Prostate gland (tissue), 2 donors: ENCODE data around the gene PHF5A. TPM values are rescaled to one million over a fixed set of nuclear protein-coding genes. Genes with fewer than 3 reads are reported as not detected.

Experiments
- DNase-seq: peaks from one replicate; pipeline ENCODE4 v3.0.0-alpha.2; 2019; ENCODE audit warnings: low spot score
- H3K27ac ChIP-seq, 2 donors: fragments of 200-600 bp; sonication (generic); 2 replicates each; pipeline ENCODE4 v1.5.1; 2017 to 2019
- H3K27me3 ChIP-seq: fragments of 200-600 bp; sonication (generic); replicated peaks from 2 replicates; pipeline ENCODE4 v1.5.1; 2019; ENCODE audit not compliant: insufficient read depth
- H3K36me3 ChIP-seq, 2 donors: fragments of 200-600 bp; sonication (generic); 1 replicate in 1 of 2; 2 replicates in 1 of 2; pipeline versions ENCODE4 v1.5.1 to v1.8.1; 2017 to 2019
- H3K4me1 ChIP-seq: fragments of 200-600 bp; sonication (generic); replicated peaks from 2 replicates; pipeline ENCODE4 v1.5.1; 2019
- H3K4me3 ChIP-seq, 2 donors: fragments of 200-600 bp; sonication (generic); 2 replicates each; pipeline ENCODE4 v1.5.1; 2017 to 2019
- H3K9me3 ChIP-seq: fragments of 200-600 bp; sonication (generic); 2 replicates; pipeline ENCODE4 v1.5.1; 2017
- POLR2A ChIP-seq: fragments of 450-650 bp; IDR thresholded peaks from one replicate; pipeline ENCODE4 v1.6.1; 2016; ENCODE audit warnings: antibody characterized with exemption, mild to moderate bottlenecking
- POLR2AphosphoS5 ChIP-seq: sonication (generic); formaldehyde crosslinking; IDR thresholded peaks from one replicate; pipeline ENCODE4 v1.6.1; 2017; ENCODE audit warnings: antibody characterized with exemption
- WGBS: methylation state at CpG from one replicate; pipeline ENCODE4 v1.1.5; 2018; 5-methylcytosine and 5-hydroxymethylcytosine counted together
- intact Hi-C: fragments of 100-400 bp; cut with DNase I; formaldehyde crosslinking; loops from one replicate; pipeline ENCODE4 v1.14.2; 2022
- total RNA-seq, 2 donors: library from RNA; depleted of rRNA; stranded (reverse); fragments of >200 nt; gene quantifications; one replicate each; pipeline ENCODE4 v1.1.0, GENCODE V29; 2016
- TF ChIP-seq, protein P1 (sequence below), 4 experiments: fragments of 200-600 bp in 2 of 4; fragments of 450-650 bp in 2 of 4; sonication (generic) in 2 of 4; IDR thresholded peaks; 1 replicate in 3 of 4; 2 replicates in 1 of 4; pipeline ENCODE4 v1.5.1; 2016 to 2019; ENCODE audit warnings: antibody characterized with exemption in 4 of 4, mild to moderate bottlenecking in 2 of 4, moderate library complexity in 2 of 4

PHF5A gene
- total RNA-seq, 2 donors from 2014 or later: 35.8 to 40.2 TPM

DNA sequence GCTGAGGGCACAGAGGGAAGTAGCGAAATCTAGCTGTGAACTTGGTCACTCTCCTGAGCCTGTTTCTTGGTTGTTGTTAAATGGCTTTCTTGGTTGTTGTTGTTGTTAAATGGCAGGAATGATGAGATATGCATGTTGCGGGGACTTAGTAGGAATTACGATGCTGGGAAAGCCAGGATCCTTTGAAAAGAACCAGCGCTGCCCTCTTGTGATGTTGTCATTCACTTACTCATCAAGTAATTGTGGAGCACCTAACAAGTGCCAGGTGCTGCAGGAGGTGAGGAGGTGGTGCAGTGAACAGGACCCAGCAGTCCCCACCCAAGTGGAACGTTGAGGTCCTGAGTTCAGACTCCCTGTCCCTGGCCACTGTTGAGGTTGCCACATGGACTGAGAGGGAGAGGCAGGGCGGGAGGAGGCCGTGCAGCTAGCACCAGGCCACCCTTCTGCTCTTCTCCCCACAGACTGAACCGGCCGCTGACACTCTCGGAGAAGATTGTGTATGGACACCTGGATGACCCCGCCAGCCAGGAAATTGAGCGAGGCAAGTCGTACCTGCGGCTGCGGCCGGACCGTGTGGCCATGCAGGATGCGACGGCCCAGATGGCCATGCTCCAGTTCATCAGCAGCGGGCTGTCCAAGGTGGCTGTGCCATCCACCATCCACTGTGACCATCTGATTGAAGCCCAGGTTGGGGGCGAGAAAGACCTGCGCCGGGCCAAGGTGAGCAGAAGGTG lies 39.0 kb upstream of the PHF5A start:
- WGBS: 85% methylated on average over 23 of the region's 23 CpGs
- Histone ChIP-seq H3K4me1 (no peaks in the 10 kb centered on the region), H3K36me3 (no peaks in the 10 kb centered on the region), H3K9me3 (no peaks in the 10 kb centered on the region), H3K27ac (no peak overlapping the region), H3K27me3 (no peaks in the 10 kb centered on the region), H3K4me3 (no peak overlapping the region)
- DNase-seq: no peak
- no peak for TF ChIP-seq POLR2A
- TF ChIP-seq, protein P1, sequence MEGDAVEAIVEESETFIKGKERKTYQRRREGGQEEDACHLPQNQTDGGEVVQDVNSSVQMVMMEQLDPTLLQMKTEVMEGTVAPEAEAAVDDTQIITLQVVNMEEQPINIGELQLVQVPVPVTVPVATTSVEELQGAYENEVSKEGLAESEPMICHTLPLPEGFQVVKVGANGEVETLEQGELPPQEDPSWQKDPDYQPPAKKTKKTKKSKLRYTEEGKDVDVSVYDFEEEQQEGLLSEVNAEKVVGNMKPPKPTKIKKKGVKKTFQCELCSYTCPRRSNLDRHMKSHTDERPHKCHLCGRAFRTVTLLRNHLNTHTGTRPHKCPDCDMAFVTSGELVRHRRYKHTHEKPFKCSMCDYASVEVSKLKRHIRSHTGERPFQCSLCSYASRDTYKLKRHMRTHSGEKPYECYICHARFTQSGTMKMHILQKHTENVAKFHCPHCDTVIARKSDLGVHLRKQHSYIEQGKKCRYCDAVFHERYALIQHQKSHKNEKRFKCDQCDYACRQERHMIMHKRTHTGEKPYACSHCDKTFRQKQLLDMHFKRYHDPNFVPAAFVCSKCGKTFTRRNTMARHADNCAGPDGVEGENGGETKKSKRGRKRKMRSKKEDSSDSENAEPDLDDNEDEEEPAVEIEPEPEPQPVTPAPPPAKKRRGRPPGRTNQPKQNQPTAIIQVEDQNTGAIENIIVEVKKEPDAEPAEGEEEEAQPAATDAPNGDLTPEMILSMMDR (IDR thresholded peaks at IDR 0.05): no peak
- no peak for TF ChIP-seq POLR2AphosphoS5
- intact Hi-C loops: no loop called here

- H3K36me3 ChIP-seq: no peaks in the 10 kb centered on the region
- WGBS: 93% methylated on average over 10 of the region's 10 CpGs
- H3K4me3 ChIP-seq: no peak overlapping the region
- no peak overlapping the region for H3K27ac ChIP-seq
- H3K4me1 ChIP-seq: no peaks in the 10 kb centered on the region
- intact Hi-C loops: no loop called here
- TF ChIP-seq POLR2AphosphoS5 (no peak), POLR2A (no peak)
- TF ChIP-seq, protein P1 (IDR thresholded peaks at IDR 0.05): no peak
- DNase-seq: no peak
- no peaks in the 10 kb centered on the region for H3K9me3 ChIP-seq
- no peaks in the 10 kb centered on the region for H3K27me3 ChIP-seq
These were observed 37.2 kb upstream of the PHF5A start for GRCh38 chr22:41505511-41506220.

GRCh38 chr22:41504816-41505215 lies 36.3 kb upstream of the PHF5A start:
- no peak overlapping the region for H3K4me3 ChIP-seq
- no peaks in the 10 kb centered on the region for H3K36me3 ChIP-seq
- no peaks in the 10 kb centered on the region for H3K27me3 ChIP-seq
- no peaks in the 10 kb centered on the region for H3K9me3 ChIP-seq
- 70% methylated on average over 4 of the region's 4 CpGs for WGBS
- H3K4me1 ChIP-seq: no peaks in the 10 kb centered on the region
- TF ChIP-seq, protein P1 (IDR thresholded peaks at IDR 0.05): no peak
- TF ChIP-seq POLR2A (no peak), POLR2AphosphoS5 (no peak)
- no peak for DNase-seq
- no peak overlapping the region for H3K27ac ChIP-seq
- intact Hi-C loops: no loop called here

DNA sequence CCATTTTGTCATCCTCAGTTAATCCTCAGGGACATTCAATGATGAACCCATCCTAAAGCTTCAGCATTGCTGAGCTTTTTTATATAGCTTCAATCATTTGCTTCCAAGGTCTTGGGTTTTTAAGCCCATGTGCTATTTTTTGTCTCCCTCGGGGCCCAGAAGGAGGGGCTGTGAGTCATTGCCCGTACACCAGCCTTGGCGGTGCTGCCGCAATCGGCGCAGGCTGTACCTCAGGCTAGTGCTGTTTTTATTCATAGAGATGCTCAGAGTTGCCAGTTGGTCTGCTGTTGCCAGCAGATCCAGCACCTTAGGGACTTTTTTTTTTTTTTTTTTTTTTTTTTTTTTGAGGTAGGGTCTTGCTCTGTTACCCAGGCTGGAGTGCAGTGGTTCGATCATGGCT lies 35.9 kb upstream of the PHF5A start:
- H3K36me3 ChIP-seq: no peaks in the 10 kb centered on the region
- H3K9me3 ChIP-seq: no peaks in the 10 kb centered on the region
- H3K27me3 ChIP-seq: no peaks in the 10 kb centered on the region
- DNase-seq: no peak
- no peak overlapping the region for H3K27ac ChIP-seq
- 70% methylated on average over 7 of the region's 7 CpGs for WGBS
- no peaks in the 10 kb centered on the region for H3K4me1 ChIP-seq
- intact Hi-C loops: no loop called here
- no peak for TF ChIP-seq POLR2AphosphoS5
- TF ChIP-seq, protein P1 (IDR thresholded peaks at IDR 0.05): no peak
- no peak for TF ChIP-seq POLR2A
- no peak overlapping the region for H3K4me3 ChIP-seq
